Lower leg skin (tissue), 3 donors: ENCODE measurements around the gene TAS2R5.

Experiments
- POLR2A ChIP-seq, 2 donors: fragments of 450-650 bp; IDR thresholded peaks; one replicate each; pipeline ENCODE4 v1.6.1; 2016 to 2017; ENCODE audit warnings: antibody characterized with exemption in 2 of 2, mild to moderate bottlenecking in 1 of 2, moderate library complexity in 1 of 2
- TF ChIP-seq, protein P1 (sequence below), 3 donors: fragments of 450-650 bp; IDR thresholded peaks; one replicate each; pipeline ENCODE4 v1.5.1; 2016; ENCODE audit warnings: antibody characterized with exemption in 3 of 3, mild to moderate bottlenecking in 3 of 3, moderate library complexity in 2 of 3

- TF ChIP-seq POLR2A (IDR thresholded peaks at IDR 0.05), result no peak
- TF ChIP-seq, protein P1, sequence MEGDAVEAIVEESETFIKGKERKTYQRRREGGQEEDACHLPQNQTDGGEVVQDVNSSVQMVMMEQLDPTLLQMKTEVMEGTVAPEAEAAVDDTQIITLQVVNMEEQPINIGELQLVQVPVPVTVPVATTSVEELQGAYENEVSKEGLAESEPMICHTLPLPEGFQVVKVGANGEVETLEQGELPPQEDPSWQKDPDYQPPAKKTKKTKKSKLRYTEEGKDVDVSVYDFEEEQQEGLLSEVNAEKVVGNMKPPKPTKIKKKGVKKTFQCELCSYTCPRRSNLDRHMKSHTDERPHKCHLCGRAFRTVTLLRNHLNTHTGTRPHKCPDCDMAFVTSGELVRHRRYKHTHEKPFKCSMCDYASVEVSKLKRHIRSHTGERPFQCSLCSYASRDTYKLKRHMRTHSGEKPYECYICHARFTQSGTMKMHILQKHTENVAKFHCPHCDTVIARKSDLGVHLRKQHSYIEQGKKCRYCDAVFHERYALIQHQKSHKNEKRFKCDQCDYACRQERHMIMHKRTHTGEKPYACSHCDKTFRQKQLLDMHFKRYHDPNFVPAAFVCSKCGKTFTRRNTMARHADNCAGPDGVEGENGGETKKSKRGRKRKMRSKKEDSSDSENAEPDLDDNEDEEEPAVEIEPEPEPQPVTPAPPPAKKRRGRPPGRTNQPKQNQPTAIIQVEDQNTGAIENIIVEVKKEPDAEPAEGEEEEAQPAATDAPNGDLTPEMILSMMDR (IDR thresholded peaks at IDR 0.05), result no peak
Observed at GRCh38 chr7:141748396-141748795, 41.6 kb upstream of the TAS2R5 start.
